ENCODE results near the gene HS3ST5.
"Not testable (repeated sequence)": the region's sequence is repeated elsewhere in the genome, so short reads cannot be mapped to it uniquely, and the experiment has no call there.

HS3ST5 gene

GRCh38 chr6:114108119-114109002 is 234.5 kb downstream of the HS3ST5 start:
- in situ Hi-C loops (cut with MboI; ENCODE audit: low sequenced_read_pairs): no loop called here

- in situ Hi-C loops (cut with MboI; ENCODE audit: low sequenced_read_pairs): no loop called here
Measured at GRCh38 chr6:114106020-114106419, 236.8 kb downstream of the HS3ST5 start.

- in situ Hi-C loops (cut with MboI; ENCODE audit: low sequenced_read_pairs): no loop called here
Measured at GRCh38 chr6:114101255-114101654, 241.6 kb downstream of the HS3ST5 start.

- in situ Hi-C loops (cut with MboI; ENCODE audit: low sequenced_read_pairs): no loop called here
Measured at GRCh38 chr6:114100215-114100994, 242.4 kb downstream of the HS3ST5 start.

GRCh38 chr6:114096561-114097172 is 246.2 kb downstream of the HS3ST5 start:
- in situ Hi-C loops (cut with MboI; ENCODE audit: low sequenced_read_pairs): no loop called here

GRCh38 chr6:114092943-114093342 is 249.9 kb downstream of the HS3ST5 start:
- in situ Hi-C loops (cut with MboI; ENCODE audit: low sequenced_read_pairs): no loop called here

- in situ Hi-C loops (cut with MboI; ENCODE audit: low sequenced_read_pairs): no loop called here
Measured at GRCh38 chr6:114090626-114091025, 252.2 kb downstream of the HS3ST5 start.

GRCh38 chr6:114087496-114087895 is 255.3 kb downstream of the HS3ST5 start:
- in situ Hi-C loops (cut with MboI; ENCODE audit: low sequenced_read_pairs): no loop called here

GRCh38 chr6:114085211-114085610 is 257.6 kb downstream of the HS3ST5 start:
- in situ Hi-C loops (cut with MboI; ENCODE audit: low sequenced_read_pairs): no loop called here

- in situ Hi-C loops (cut with MboI; ENCODE audit: low sequenced_read_pairs): no loop called here
Measured at GRCh38 chr6:114084327-114084890, 258.4 kb downstream of the HS3ST5 start.

GRCh38 chr6:114083251-114083650 is 259.6 kb downstream of the HS3ST5 start:
- in situ Hi-C loops (cut with MboI; ENCODE audit: low sequenced_read_pairs): no loop called here

GRCh38 chr6:114081730-114082129 is 261.1 kb downstream of the HS3ST5 start:
- in situ Hi-C loops (cut with MboI; ENCODE audit: low sequenced_read_pairs): no loop called here

- in situ Hi-C loops (cut with MboI; ENCODE audit: low sequenced_read_pairs): no loop called here
Measured at GRCh38 chr6:114080891-114081510, 261.8 kb downstream of the HS3ST5 start.

- in situ Hi-C loops (cut with MboI; ENCODE audit: low sequenced_read_pairs): not testable (repeated sequence)
Measured at GRCh38 chr6:114080410-114080809, 262.4 kb downstream of the HS3ST5 start.

GRCh38 chr6:114075777-114076176 is 267.0 kb downstream of the HS3ST5 start:
- in situ Hi-C loops (cut with MboI; ENCODE audit: low sequenced_read_pairs): no loop called here

GRCh38 chr6:114075300-114075699 is 267.5 kb downstream of the HS3ST5 start:
- in situ Hi-C loops (cut with MboI; ENCODE audit: low sequenced_read_pairs): no loop called here

- in situ Hi-C loops (cut with MboI; ENCODE audit: low sequenced_read_pairs): no loop called here
Measured at GRCh38 chr6:114068771-114069170, 274.1 kb downstream of the HS3ST5 start.

- in situ Hi-C loops (cut with MboI; ENCODE audit: low sequenced_read_pairs): no loop called here
Measured at GRCh38 chr6:114068116-114068515, 274.7 kb downstream of the HS3ST5 start.

- in situ Hi-C loops (cut with MboI; ENCODE audit: low sequenced_read_pairs): no loop called here
Measured at GRCh38 chr6:114064862-114065261, 278.0 kb downstream of the HS3ST5 start.

- in situ Hi-C loops (cut with MboI; ENCODE audit: low sequenced_read_pairs): no loop called here
Measured at GRCh38 chr6:114063956-114064355, 278.9 kb downstream of the HS3ST5 start.

- in situ Hi-C loops (cut with MboI; ENCODE audit: low sequenced_read_pairs): no loop called here
Measured at GRCh38 chr6:114062199-114062598, 280.6 kb downstream of the HS3ST5 start.

Measured in hTERT RPE-1 (cell line).